Endothelial cell of umbilical vein (primary cell): ENCODE measurements around the gene SMAD6. TPM values are rescaled to one million over a fixed set of nuclear protein-coding genes. Genes with fewer than 3 reads are reported as not detected.

ENCODE experiments used
- BruUV-seq: library from RNA; stranded (reverse); fragments of 400-500 nt; replicated peaks from 2 replicates; lab custom pipeline; 2021; lab: Mats Ljungman, UMichigan
- CTCF ChIA-PET: fragments of 300-600, 350-600 bp; sonication (Branson Sonifier 250); formaldehyde crosslinking; loops from one replicate; lab custom pipeline; 2021; ENCODE audit warnings: antibody characterized with exemption, inconsistent platforms; lab: Charles Lee
- POLR2A ChIA-PET: fragments of 300-600, 350-600 bp; sonication (Branson Sonifier 250); formaldehyde crosslinking; loops from one replicate; lab custom pipeline; 2021; ENCODE audit warnings: antibody characterized with exemption, inconsistent platforms; lab: Charles Lee
- DNase-seq: peaks from one replicate; pipeline ENCODE4 v3.0.0-alpha.2; 2011; ENCODE audit warnings: low read depth, low spot score
- FAIRE-seq: peaks from 2 replicates; lab custom pipeline; 2011; peaks lifted over from hg19 to GRCh38; lab: Jason Lieb, UNC
- H2AFZ ChIP-seq: 2 replicates; pipeline ENCODE4 v1.6.0; 2012; ENCODE audit warnings: low read depth, low read length, control low read depth, inconsistent platforms
- H3K27ac ChIP-seq: 2 replicates; pipeline ENCODE4 v1.5.1; 2011; ENCODE audit warnings: low read depth, mild to moderate bottlenecking, control low read depth, low read length, moderate library complexity; ENCODE audit not compliant: insufficient read depth
- H3K27me3 ChIP-seq, 2 experiments: 2 replicates each; pipeline versions ENCODE4 v1.6.0 to v1.6.1; 2011; ENCODE audit warnings: low read length in 2 of 2, mixed read lengths in 1 of 2; ENCODE audit not compliant: control insufficient read depth in 2 of 2, insufficient read depth in 2 of 2
- H3K36me3 ChIP-seq, 2 experiments: 2 replicates in 1 of 2; 3 replicates in 1 of 2; pipeline ENCODE4 v1.5.1; 2011; ENCODE audit warnings: low read length in 2 of 2, mild to moderate bottlenecking in 1 of 2, moderate library complexity in 1 of 2; ENCODE audit not compliant: control insufficient read depth in 2 of 2, insufficient read depth in 2 of 2; ENCODE audit errors: extremely low read depth in 1 of 2
- H3K4me1 ChIP-seq: 3 replicates; pipeline ENCODE4 v1.5.1; 2011; ENCODE audit warnings: mild to moderate bottlenecking, low read length; ENCODE audit not compliant: control insufficient read depth, insufficient read depth; ENCODE audit errors: extremely low read depth
- H3K4me2 ChIP-seq: 2 replicates; pipeline ENCODE4 v1.6.1; 2011; ENCODE audit warnings: low read length, control low read depth, mixed read lengths; ENCODE audit not compliant: insufficient read depth
- H3K4me3 ChIP-seq, 3 experiments: fragments of 200-600 bp in 1 of 3; sonication (generic), shearing (Covaris generic) in 1 of 3; replicated peaks in 1 of 3; 2 replicates each; pipeline ENCODE4 v1.5.1; 2011 to 2016; ENCODE audit warnings: control low read depth in 3 of 3, low read length in 3 of 3, mild to moderate bottlenecking in 2 of 3, inconsistent platforms in 1 of 3, low read depth in 1 of 3, moderate library complexity in 1 of 3; ENCODE audit not compliant: insufficient read depth in 1 of 3
- H3K79me2 ChIP-seq: 2 replicates; pipeline ENCODE4 v1.6.0; 2012; ENCODE audit warnings: low read length, inconsistent platforms; ENCODE audit not compliant: control insufficient read depth, insufficient read depth
- H3K9ac ChIP-seq: replicated peaks from 2 replicates; pipeline ENCODE3; 2011; ENCODE audit warnings: low read length, control low read depth; ENCODE audit not compliant: insufficient read depth; ENCODE audit errors: extremely low read depth
- H3K9me1 ChIP-seq: replicated peaks from 3 replicates; pipeline ENCODE4 v1.6.0; 2011; ENCODE audit warnings: mild to moderate bottlenecking, low read length; ENCODE audit not compliant: control insufficient read depth, insufficient read depth; ENCODE audit errors: extremely low read depth
- H3K9me3 ChIP-seq: replicated peaks from 2 replicates; pipeline ENCODE4 v1.5.1; 2012; ENCODE audit warnings: low read length, inconsistent platforms; ENCODE audit not compliant: control insufficient read depth, insufficient read depth
- H4K20me1 ChIP-seq: replicated peaks from 2 replicates; pipeline ENCODE3; 2011; ENCODE audit warnings: mild to moderate bottlenecking, low read length; ENCODE audit not compliant: control insufficient read depth, insufficient read depth; ENCODE audit errors: extremely low read depth
- CTCF ChIP-seq, 2 donors: IDR thresholded peaks; 1 replicate in 1 of 2; 2 replicates in 1 of 2; pipeline ENCODE4 v1.5.1; 2011; ENCODE audit warnings: low read length in 2 of 2, mild to moderate bottlenecking in 2 of 2, moderate library complexity in 2 of 2, control low read depth in 1 of 2, inconsistent platforms in 1 of 2, low read depth in 1 of 2; ENCODE audit not compliant: insufficient read depth in 1 of 2; ENCODE audit errors: extremely low read depth in 1 of 2
- EZH2 ChIP-seq: IDR thresholded peaks from 2 replicates; pipeline ENCODE4 v1.6.1; 2012; ENCODE audit warnings: borderline replicate concordance, low read depth, mild to moderate bottlenecking, moderate library complexity, low read length, inconsistent platforms; ENCODE audit not compliant: severe bottlenecking
- FOS ChIP-seq: IDR thresholded peaks from 2 replicates; pipeline ENCODE4 v1.6.1; 2011; ENCODE audit warnings: mild to moderate bottlenecking, low read length, moderate library complexity, borderline replicate concordance; ENCODE audit not compliant: insufficient read depth
- GATA2 ChIP-seq: IDR thresholded peaks from 2 replicates; pipeline ENCODE4 v1.7.0; 2011; ENCODE audit warnings: low read depth, mild to moderate bottlenecking, moderate library complexity, mixed read lengths, low read length; ENCODE audit not compliant: insufficient read length, insufficient read depth
- JUN ChIP-seq: IDR thresholded peaks from 2 replicates; pipeline ENCODE4 v1.6.1; 2011; ENCODE audit warnings: borderline replicate concordance, low read depth; ENCODE audit not compliant: insufficient read length, insufficient read depth
- MAX ChIP-seq: IDR thresholded peaks from 2 replicates; pipeline ENCODE4 v1.6.1; 2011; ENCODE audit not compliant: insufficient read depth, insufficient read length
- MYC ChIP-seq: IDR thresholded peaks from one replicate; pipeline ENCODE4 v1.6.1; 2011; ENCODE audit warnings: mild to moderate bottlenecking, low read depth, low read length
- POLR2A ChIP-seq: IDR thresholded peaks from 2 replicates; pipeline ENCODE4 v1.6.1; 2012; ENCODE audit warnings: low read depth, mild to moderate bottlenecking, control low read depth, low read length
- POLR2AphosphoS5 ChIP-seq: IDR thresholded peaks from 2 replicates; pipeline ENCODE4 v1.6.1; 2012; ENCODE audit warnings: low read depth, mild to moderate bottlenecking, control low read depth, low read length, moderate library complexity; ENCODE audit not compliant: insufficient read depth
- dilution Hi-C: fragments of 300-500 bp; cut with MboI; formaldehyde crosslinking; loops from one replicate; pipeline ENCODE4 v1.15.0; 2019; ENCODE audit warnings: low sequenced_read_pairs; ENCODE audit not compliant: extremely low pct_ligation_motif_present
- intact Hi-C: fragments of 100-400 bp; cut with micrococcal nuclease; formaldehyde crosslinking; loops from one replicate; pipeline ENCODE4 v1.10.0; 2022
- polyA plus RNA-seq, 4 experiments: library from polyadenylated mRNA; depleted of rRNA in 3 of 4; stranded (reverse) in 3 of 4; unstranded in 1 of 4; fragments of >200 nt; gene quantifications; 2 replicates each; pipeline versions ENCODE4 v1.2.1 to v1.2.3, GENCODE V29; 2011 to 2012; ENCODE audit warnings: missing spikeins in 1 of 4
- total RNA-seq: library from RNA; stranded (reverse); gene quantifications from 2 replicates; pipeline ENCODE4 v1.2.3, GENCODE V29; 2021

The SMAD6 gene
- total and polyA plus RNA-seq, 2 donors (not counting 3 experiments of a cell fraction or from before 2014, with no cell fraction given): 7.3 to 12.5 TPM

DNA sequence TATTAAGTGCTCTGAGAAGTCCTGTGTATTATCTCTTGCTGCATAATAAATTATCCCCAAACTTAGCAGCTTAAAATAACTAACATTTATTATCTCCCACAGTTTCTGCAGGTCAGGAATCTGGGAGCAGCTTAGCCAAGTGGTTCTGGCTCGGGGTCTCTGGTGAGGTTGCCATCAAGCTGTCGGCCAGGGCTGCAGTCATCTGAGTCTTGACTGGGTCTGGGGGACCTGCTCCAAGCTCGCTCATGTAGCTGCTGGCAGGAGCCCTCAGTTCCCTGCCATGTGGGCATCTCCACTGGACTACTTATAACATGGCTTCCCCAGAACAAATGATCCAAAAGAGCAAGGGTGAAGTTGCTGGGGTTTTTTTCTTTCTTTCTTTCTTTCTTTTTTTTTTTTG lies 80.7 kb downstream of the SMAD6 start:
- Histone ChIP-seq H3K4me3 (no peak overlapping the region), H3K9me1 (no peaks in the 10 kb centered on the region), H3K9ac (no peak overlapping the region), H3K4me1 (peaks cover 4% of the 10 kb centered on the region), H2AFZ (no peak overlapping the region), H3K27ac (no peak overlapping the region), H3K27me3 (no peaks in the 10 kb centered on the region), H3K79me2 (no peaks in the 10 kb centered on the region), H3K9me3 (no peaks in the 10 kb centered on the region), H3K36me3 (peaks cover 0 to 3% of the 10 kb centered on the region in 2 experiments), H3K4me2 (no peak overlapping the region), H4K20me1 (no peaks in the 10 kb centered on the region)
- TF ChIP-seq MYC: no peak
- no peak for TF ChIP-seq JUN
- no peak for TF ChIP-seq GATA2
- no peak for TF ChIP-seq MAX
- no peak for TF ChIP-seq EZH2
- TF ChIP-seq CTCF (IDR thresholded peaks at IDR 0.05; ENCODE audit: extremely low read depth in 1 of 2, insufficient read depth in 1 of 2, low read depth in 1 of 2, low read length in 2 of 2): no peak
- TF ChIP-seq POLR2A: no peak
- no peak for TF ChIP-seq FOS
- TF ChIP-seq POLR2AphosphoS5: no peak
- no TSS peak for BruUV-seq
- no peak for DNase-seq
- CTCF ChIA-PET: interaction anchor here (0.8 to 3.4 kb wide), 5 partner anchors 16 to 164 kb away, joined by 3 to 14 read pairs (median 4); no protein-coding TSS in a partner anchor
- intact Hi-C loops: no loop called here
- POLR2A ChIA-PET: no interaction called here
- FAIRE-seq: no peak
- dilution Hi-C loops: no loop called here
